IPS DF 19.7 (cell line): ENCODE results near the gene CCDC110.

Experiments
- DNase-seq: peaks from one replicate; pipeline ENCODE4 v3.0.0-alpha.2; 2013; ENCODE audit warnings: low read depth, low spot score

Gene CCDC110

GRCh38 chr4:185472103-185472542 is 590 bp upstream of the CCDC110 start:
- DNase-seq = no peak

- no peak for DNase-seq
Observed at GRCh38 chr4:185470501-185471195, 885 bp downstream of the CCDC110 start.

- no peak for DNase-seq
Observed at GRCh38 chr4:185469580-185470154, 1.9 kb downstream of the CCDC110 start.

GRCh38 chr4:185468999-185469398 is 2.5 kb downstream of the CCDC110 start:
- no peak for DNase-seq

- no peak for DNase-seq
Observed at GRCh38 chr4:185467991-185468390, 3.5 kb downstream of the CCDC110 start.

- DNase-seq = no peak
Observed at GRCh38 chr4:185467101-185467500, 4.4 kb downstream of the CCDC110 start.

GRCh38 chr4:185465707-185466106 is 5.8 kb downstream of the CCDC110 start:
- no peak for DNase-seq

- no peak for DNase-seq
Observed at GRCh38 chr4:185464887-185465286, 6.6 kb downstream of the CCDC110 start.

GRCh38 chr4:185464183-185464582 is 7.3 kb downstream of the CCDC110 start:
- DNase-seq = no peak

- DNase-seq = no peak
Observed at GRCh38 chr4:185463541-185463940, 8.0 kb downstream of the CCDC110 start.

- no peak for DNase-seq
Observed at GRCh38 chr4:185461565-185461964, 10.0 kb downstream of the CCDC110 start.

GRCh38 chr4:185457136-185457535 is 14.4 kb downstream of the CCDC110 start:
- DNase-seq = no peak

- no peak for DNase-seq
Observed at GRCh38 chr4:185456131-185456530, 15.4 kb downstream of the CCDC110 start.

GRCh38 chr4:185445209-185445608 is 26.3 kb downstream of the CCDC110 start:
- DNase-seq = no peak

- DNase-seq = no peak
Observed at GRCh38 chr4:185441479-185441878, 30.1 kb downstream of the CCDC110 start.

- no peak for DNase-seq
Observed at GRCh38 chr4:185437809-185438208, 33.7 kb downstream of the CCDC110 start.

- DNase-seq = no peak
Observed at GRCh38 chr4:185435466-185435865, 36.1 kb downstream of the CCDC110 start.

- no peak for DNase-seq
Observed at GRCh38 chr4:185429660-185430059, 41.9 kb downstream of the CCDC110 start.

- DNase-seq = no peak
Observed at GRCh38 chr4:185426960-185427688, 44.4 kb downstream of the CCDC110 start.

GRCh38 chr4:185425647-185426352 is 45.7 kb downstream of the CCDC110 start, which contains the start of gene UFSP2:
Gene UFSP2, minus strand, starts transcription at chr4:185425964. Its CDS starts 96 bp downstream, at chr4:185425868.
- DNase-seq = peak; percentile 30

- DNase-seq = no peak
Observed at GRCh38 chr4:185424905-185425646, 46.5 kb downstream of the CCDC110 start.
